Hepatocyte (in vitro differentiated cells): ENCODE data around the gene TNIP3. TPM values are rescaled to one million over a fixed set of nuclear protein-coding genes. Genes with fewer than 3 reads are reported as not detected.

Source experiments
- DNase-seq: peaks from one replicate; pipeline ENCODE4 v3.0.0-alpha.2; 2016; ENCODE audit warnings: low spot score
- H2AFZ ChIP-seq: fragments of 200-600 bp; sonication (generic); 2 replicates; pipeline ENCODE4 v1.6.0; 2016; ENCODE audit warnings: antibody characterized with exemption, mild to moderate bottlenecking
- H3K27ac ChIP-seq: fragments of 200-600 bp; sonication (generic); 2 replicates; pipeline ENCODE4 v1.5.1; 2016; ENCODE audit warnings: mild to moderate bottlenecking
- H3K27me3 ChIP-seq: fragments of 200-600 bp; sonication (generic); 2 replicates; pipeline ENCODE4 v1.6.1; 2016
- H3K36me3 ChIP-seq: fragments of 200-600 bp; sonication (generic); replicated peaks from 2 replicates; pipeline ENCODE4 v1.5.1; 2016; ENCODE audit warnings: low read depth; ENCODE audit not compliant: insufficient read depth
- H3K4me1 ChIP-seq: fragments of 200-600 bp; sonication (generic); 2 replicates; pipeline ENCODE4 v1.5.1; 2016; ENCODE audit warnings: mild to moderate bottlenecking, moderate library complexity; ENCODE audit not compliant: insufficient read depth
- H3K4me2 ChIP-seq: fragments of 200-600 bp; sonication (generic); 2 replicates; pipeline ENCODE4 v1.6.0; 2016
- H3K4me3 ChIP-seq: fragments of 200-600 bp; sonication (generic); 2 replicates; pipeline ENCODE4 v1.5.1; 2016; ENCODE audit warnings: mild to moderate bottlenecking
- H3K79me2 ChIP-seq: fragments of 200-600 bp; sonication (generic); 2 replicates; pipeline ENCODE4 v1.6.0; 2017; ENCODE audit warnings: mild to moderate bottlenecking
- H3K9me2 ChIP-seq: fragments of 200-600 bp; sonication (generic); replicated peaks from 2 replicates; pipeline ENCODE4 v1.6.0; 2017; ENCODE audit warnings: mild to moderate bottlenecking; ENCODE audit not compliant: insufficient read depth
- H3K9me3 ChIP-seq: fragments of 200-600 bp; sonication (generic); 2 replicates; pipeline ENCODE4 v1.5.1; 2016; ENCODE audit warnings: low read depth, mild to moderate bottlenecking
- H4K20me1 ChIP-seq: fragments of 200-600 bp; sonication (generic); 2 replicates; pipeline ENCODE4 v1.6.0; 2016; ENCODE audit warnings: mild to moderate bottlenecking; ENCODE audit not compliant: insufficient read depth, poor library complexity, severe bottlenecking
- CTCF ChIP-seq: fragments of 200-600 bp; sonication (generic); IDR thresholded peaks from 2 replicates; pipeline ENCODE4 v1.5.1; 2016; ENCODE audit warnings: antibody characterized with exemption, mild to moderate bottlenecking; ENCODE audit not compliant: poor library complexity
- EZH2 ChIP-seq: fragments of 200-600 bp; sonication (generic); IDR thresholded peaks from 2 replicates; pipeline ENCODE4 v1.6.1; 2016; ENCODE audit warnings: antibody characterized with exemption, mild to moderate bottlenecking, borderline replicate concordance
- EZH2phosphoT487 ChIP-seq: fragments of 200-600 bp; sonication (generic); IDR thresholded peaks from one replicate; pipeline ENCODE4 v1.6.1; 2018; ENCODE audit warnings: antibody characterized with exemption, mild to moderate bottlenecking, low read depth, moderate library complexity; ENCODE audit not compliant: unreplicated experiment, severe bottlenecking
- WGBS: methylation state at CpG from one replicate; pipeline ENCODE4 v1.1.6; 2016; ENCODE audit warnings: low lambda C conversion rate; ENCODE audit errors: missing lambda C conversion rate; 5-methylcytosine and 5-hydroxymethylcytosine counted together
- polyA plus RNA-seq: library from polyadenylated mRNA; unstranded; fragments of >200 nt; fragmentation: Nextera tagmentation; extraction: Ambion mirVana; gene quantifications from 2 replicates; pipeline ENCODE4 v1.2.1, GENCODE V29; 2016
- total RNA-seq: library from RNA; depleted of rRNA; stranded (reverse); fragments of >200 nt; gene quantifications from 2 replicates; pipeline ENCODE4 v1.2.3, GENCODE V29; 2014

The TNIP3 gene
- 0.63 TPM in 1 of 2 replicates, not detected in the other for total RNA-seq
- 0.53 TPM in 1 of 2 replicates, not detected in the other for polyA plus RNA-seq

GRCh38 chr4:121164291-121164690, at the start of gene TNIP3:
TSS of gene TNIP3 (minus strand) at chr4:121164321. CDS start at chr4:121164125, 196 bp downstream.
- Histone ChIP-seq H3K4me3 (no peak within 1 kb of the TSS), H3K4me2 (no peak within 1 kb of the TSS), H3K79me2 (no peaks in the 10 kb centered on the region), H3K9me3 (no peaks in the 10 kb centered on the region), H4K20me1 (no peaks in the 10 kb centered on the region), H3K4me1 (no peaks in the 10 kb centered on the region), H3K36me3 (no peaks in the 10 kb centered on the region), H3K9me2 (no peaks in the 10 kb centered on the region), H3K27ac (no peak within 1 kb of the TSS), H2AFZ (no peak within 1 kb of the TSS), H3K27me3 (no peaks in the 10 kb centered on the region)
- WGBS, result 83% methylated on average over 4 of the region's 4 CpGs
- TF ChIP-seq EZH2 (no peak), EZH2phosphoT487 (no peak), CTCF (no peak)
- no peak for DNase-seq

DNA sequence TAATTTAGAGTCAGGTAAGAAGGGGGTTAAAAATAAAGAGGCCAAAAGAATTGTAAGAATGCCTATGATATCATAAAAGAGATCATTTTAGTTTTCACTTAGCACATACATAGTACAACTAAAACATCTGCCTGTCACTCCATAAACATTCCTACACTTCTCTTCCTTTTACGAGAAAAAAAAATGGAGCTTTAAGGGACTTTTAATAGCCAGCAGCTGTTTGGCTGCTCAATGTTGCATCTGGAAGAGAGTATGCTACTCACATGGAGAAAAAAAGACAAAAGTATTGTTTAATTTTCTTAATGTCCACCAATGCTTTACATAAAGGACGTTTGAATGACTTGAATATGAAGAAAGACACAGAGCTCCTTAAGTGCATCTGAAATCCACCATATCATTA, 48.7 kb upstream of the TNIP3 start:
- Histone ChIP-seq H3K27me3 (no peaks in the 10 kb centered on the region), H2AFZ (no peak overlapping the region), H3K4me2 (no peak overlapping the region), H3K36me3 (no peaks in the 10 kb centered on the region), H4K20me1 (no peaks in the 10 kb centered on the region), H3K27ac (no peak overlapping the region), H3K4me3 (no peak overlapping the region), H3K9me3 (no peaks in the 10 kb centered on the region), H3K79me2 (no peaks in the 10 kb centered on the region), H3K4me1 (peaks cover 14% of the 10 kb centered on the region), H3K9me2 (no peaks in the 10 kb centered on the region)
- no peak for TF ChIP-seq CTCF
- TF ChIP-seq EZH2phosphoT487, result no peak
- no peak for TF ChIP-seq EZH2
- DNase-seq, result no peak
- 40% methylated on average over 2 of the region's 2 CpGs for WGBS

- Histone ChIP-seq H4K20me1 (no peaks in the 10 kb centered on the region), H3K36me3 (no peaks in the 10 kb centered on the region), H3K4me3 (no peak overlapping the region), H3K4me1 (no peaks in the 10 kb centered on the region), H3K79me2 (no peaks in the 10 kb centered on the region), H3K9me3 (no peaks in the 10 kb centered on the region), H2AFZ (no peak overlapping the region), H3K9me2 (no peaks in the 10 kb centered on the region), H3K4me2 (no peak overlapping the region), H3K27me3 (no peaks in the 10 kb centered on the region), H3K27ac (no peak overlapping the region)
- TF ChIP-seq EZH2 (no peak), CTCF (no peak), EZH2phosphoT487 (no peak)
- DNase-seq, result no peak
- 87% methylated on average over 1 of the region's 1 CpG for WGBS
Measured at GRCh38 chr4:121209171-121209570, 45.0 kb upstream of the TNIP3 start.
